GM23338 (cell line): Measurements from ENCODE around the gene TMEM52. TPM values are rescaled to one million over a fixed set of nuclear protein-coding genes. Genes with fewer than 3 reads are reported as not detected.

Experiments used
- ATAC-seq: fragments of 200-7000 bp; cut with Tn5 transposase; 3 replicates; pipeline ENCODE4 v1.9.1; 2020
- DNase-seq: peaks from one replicate; pipeline ENCODE4 v3.0.0-alpha.2; 2015; ENCODE audit warnings: low spot score
- H2AFZ ChIP-seq: fragments of 200-600 bp; sonication (generic); 2 replicates; pipeline ENCODE4 v1.8.0; 2016; ENCODE audit warnings: antibody characterized with exemption, mild to moderate bottlenecking, moderate library complexity
- H3F3A ChIP-seq: fragments of 200-600 bp; sonication (generic); replicated peaks from 2 replicates; pipeline ENCODE4 v1.8.0; 2017; ENCODE audit warnings: antibody characterized with exemption, mixed run types, low read depth
- H3K27ac ChIP-seq: fragments of 200-600 bp; sonication (generic); 2 replicates; pipeline ENCODE4 v1.6.1; 2016; ENCODE audit warnings: low read depth
- H3K27me3 ChIP-seq: fragments of 200-600 bp; sonication (generic); 2 replicates; pipeline ENCODE4 v1.8.0; 2016; ENCODE audit warnings: mild to moderate bottlenecking, mixed run types, moderate library complexity; ENCODE audit not compliant: insufficient read depth
- H3K36me3 ChIP-seq: fragments of 200-600 bp; sonication (generic); 2 replicates; pipeline ENCODE4 v1.8.0; 2016; ENCODE audit warnings: mild to moderate bottlenecking; ENCODE audit not compliant: insufficient read depth
- H3K4me1 ChIP-seq: fragments of 200-600 bp; sonication (generic); 2 replicates; pipeline ENCODE4 v1.8.0; 2016; ENCODE audit warnings: mild to moderate bottlenecking, moderate library complexity; ENCODE audit not compliant: insufficient read depth
- H3K4me2 ChIP-seq: fragments of 200-600 bp; sonication (generic); 2 replicates; pipeline ENCODE4 v1.7.1; 2017; ENCODE audit warnings: mixed run types
- H3K4me3 ChIP-seq: fragments of 200-600 bp; sonication (generic); 2 replicates; pipeline ENCODE4 v1.6.1; 2016; ENCODE audit warnings: mixed run types
- H3K79me2 ChIP-seq: fragments of 200-600 bp; sonication (generic); replicated peaks from 2 replicates; pipeline ENCODE4 v1.8.0; 2017; ENCODE audit warnings: mild to moderate bottlenecking; ENCODE audit not compliant: insufficient read depth
- H3K9me2 ChIP-seq: fragments of 200-600 bp; sonication (generic); 2 replicates; pipeline ENCODE4 v1.8.0; 2017; ENCODE audit not compliant: insufficient read depth
- H4K20me1 ChIP-seq: fragments of 200-600 bp; sonication (generic); replicated peaks from 2 replicates; pipeline ENCODE4 v1.8.0; 2017; ENCODE audit warnings: mild to moderate bottlenecking; ENCODE audit not compliant: insufficient read depth
- H3K27ac Mint-ChIP-seq: 2 replicates; pipeline ENCODE4 v1.8.0; 2020; ENCODE audit warnings: inconsistent platforms, mild to moderate bottlenecking, moderate library complexity, mixed read lengths
- H3K27me3 Mint-ChIP-seq: 3 replicates; pipeline ENCODE4 v1.8.0; 2022; ENCODE audit warnings: low read depth, mild to moderate bottlenecking, moderate library complexity, mixed read lengths, inconsistent platforms; ENCODE audit not compliant: insufficient read depth, poor library complexity
- H3K36me3 Mint-ChIP-seq: 3 replicates; pipeline ENCODE4 v1.8.0; 2021; ENCODE audit warnings: low read depth, mild to moderate bottlenecking, inconsistent platforms, moderate library complexity, mixed read lengths
- H3K4me1 Mint-ChIP-seq: 3 replicates; pipeline ENCODE4 v1.8.0; 2020; ENCODE audit warnings: mild to moderate bottlenecking, inconsistent platforms, mixed read lengths
- H3K4me3 Mint-ChIP-seq: 3 replicates; pipeline ENCODE4 v1.8.0; 2021; ENCODE audit warnings: moderate library complexity, mild to moderate bottlenecking, inconsistent platforms, mixed read lengths
- H3K9me3 Mint-ChIP-seq: 3 replicates; pipeline ENCODE4 v1.8.0; 2020; ENCODE audit warnings: moderate library complexity, mild to moderate bottlenecking, inconsistent platforms, mixed read lengths
- CREB1 ChIP-seq: fragments of 250-450 bp; sonication (Bioruptor Pico); IDR thresholded peaks from 2 replicates; pipeline ENCODE4 v1.5.0; 2020; ENCODE audit warnings: low read depth, mild to moderate bottlenecking, moderate library complexity
- ETS1 ChIP-seq: IDR thresholded peaks from 2 replicates; pipeline ENCODE4 v1.6.1; 2016; ENCODE audit warnings: antibody characterized with exemption
- EZH2 ChIP-seq: fragments of 200-600 bp; sonication (generic); IDR thresholded peaks from one replicate; pipeline ENCODE4 v1.8.0; 2017; ENCODE audit warnings: antibody characterized with exemption, mild to moderate bottlenecking, low read depth; ENCODE audit not compliant: unreplicated experiment
- EZH2phosphoT487 ChIP-seq: fragments of 200-600 bp; sonication (generic); IDR thresholded peaks from one replicate; pipeline ENCODE4 v1.8.1; 2018; ENCODE audit warnings: antibody characterized with exemption; ENCODE audit not compliant: unreplicated experiment
- JUNB ChIP-seq: IDR thresholded peaks from one replicate; pipeline ENCODE4 v1.6.1; 2016; ENCODE audit warnings: antibody characterized with exemption; ENCODE audit not compliant: unreplicated experiment
- POLR2AphosphoS5 ChIP-seq: IDR thresholded peaks from 2 replicates; pipeline ENCODE4 v1.6.1; 2016; ENCODE audit warnings: antibody characterized with exemption, low read depth
- REST ChIP-seq: IDR thresholded peaks from one replicate; pipeline ENCODE4 v1.6.1; 2018; ENCODE audit warnings: antibody characterized with exemption; ENCODE audit not compliant: unreplicated experiment
- STAT1 ChIP-seq: IDR thresholded peaks from one replicate; pipeline ENCODE4 v1.6.1; 2016; ENCODE audit warnings: antibody characterized with exemption; ENCODE audit not compliant: unreplicated experiment
- ZNF114 ChIP-seq: fragments of 250-450 bp; sonication (Bioruptor Pico); IDR thresholded peaks from 2 replicates; pipeline ENCODE4 v1.5.0; 2020; ENCODE audit warnings: mild to moderate bottlenecking, moderate library complexity
- ZNF331 ChIP-seq: fragments of 250-450 bp; sonication (Bioruptor Pico); IDR thresholded peaks from 2 replicates; pipeline ENCODE4 v1.5.0; 2020; ENCODE audit warnings: low read depth, mild to moderate bottlenecking, moderate library complexity
- polyA plus RNA-seq: library from polyadenylated mRNA; unstranded; fragments of >200 nt; fragmentation: Nextera tagmentation; extraction: Ambion mirVana; gene quantifications from 2 replicates; pipeline ENCODE4 v1.2.1, GENCODE V29; 2016
- total RNA-seq: library from RNA; depleted of rRNA; stranded (reverse); fragments of >200 nt; shearing (Covaris generic); gene quantifications from 2 replicates; pipeline ENCODE4 v1.2.3, GENCODE V29; 2014
- TF ChIP-seq, protein P1 (sequence below), 2 experiments: fragments of 200-600 bp in 1 of 2; sonication (generic) in 1 of 2; conservative IDR thresholded peaks; 2 replicates each; pipeline versions ENCODE4 v1.5.1 to v1.6.1; 2016 to 2017; ENCODE audit warnings: antibody characterized with exemption in 2 of 2, low read depth in 2 of 2, mild to moderate bottlenecking in 2 of 2, moderate library complexity in 1 of 2

TMEM52 gene
- total and polyA plus RNA-seq, 2 experiments from 2014 or later = 19.5 to 25.0 TPM

DNA sequence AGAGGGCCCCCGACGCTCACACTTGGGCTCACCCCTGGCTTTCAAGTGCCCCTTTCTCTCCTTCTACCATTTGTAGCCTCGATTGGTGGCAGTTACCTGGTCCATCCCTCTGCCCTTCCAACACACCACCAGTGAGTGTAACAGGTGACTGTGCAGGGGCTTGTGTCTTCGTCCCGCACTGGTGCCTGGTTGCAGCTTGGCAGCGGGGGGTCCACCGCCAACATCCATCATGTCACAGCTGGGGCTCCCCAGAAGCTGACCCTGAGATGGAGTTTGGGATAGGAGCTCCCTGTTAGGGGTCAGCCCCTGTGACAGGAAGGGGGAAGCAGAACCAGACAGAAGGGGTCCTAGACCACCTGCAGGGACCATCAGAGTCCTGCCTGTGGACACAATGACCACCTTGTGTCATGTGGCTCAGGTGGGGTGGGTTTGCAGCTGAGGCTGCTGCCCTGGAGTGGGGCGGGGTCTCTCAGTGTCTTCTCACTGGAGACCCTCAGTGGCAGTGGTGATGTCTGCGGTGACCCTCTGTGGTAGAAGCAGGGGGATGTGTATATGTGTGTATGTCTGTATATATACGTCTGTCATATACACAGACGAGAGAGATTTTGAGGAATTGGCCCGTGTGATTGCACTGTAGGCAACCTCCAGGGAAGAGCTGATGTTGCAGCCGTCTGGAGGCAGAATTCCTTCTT lies 7.6 kb downstream of the TMEM52 start:
- DNase-seq (no peak), ATAC-seq (no peak)
- Histone ChIP-seq H3K4me2 (no peak overlapping the region), H3K4me3 (no peak overlapping the region), H2AFZ (no peak overlapping the region), H3F3A (0 out of 2 replicates have a peak, but pooled peaks cover 2% of the 10 kb centered on the region), H3K27me3 (no peaks in the 10 kb centered on the region), H3K36me3 (no peaks in the 10 kb centered on the region), H3K9me2 (no peaks in the 10 kb centered on the region), H3K79me2 (no peaks in the 10 kb centered on the region), H3K4me1 (peaks cover 5% of the 10 kb centered on the region; the same call in 1 of the 2 replicates), H4K20me1 (no peaks in the 10 kb centered on the region), H3K27ac (no peak overlapping the region)
- no peak for TF ChIP-seq JUNB
- no peak for TF ChIP-seq ZNF331 (CRISPR knock-in tag)
- no peak for TF ChIP-seq ETS1
- TF ChIP-seq EZH2phosphoT487 = no peak
- no peak for TF ChIP-seq EZH2
- TF ChIP-seq, protein P1, sequence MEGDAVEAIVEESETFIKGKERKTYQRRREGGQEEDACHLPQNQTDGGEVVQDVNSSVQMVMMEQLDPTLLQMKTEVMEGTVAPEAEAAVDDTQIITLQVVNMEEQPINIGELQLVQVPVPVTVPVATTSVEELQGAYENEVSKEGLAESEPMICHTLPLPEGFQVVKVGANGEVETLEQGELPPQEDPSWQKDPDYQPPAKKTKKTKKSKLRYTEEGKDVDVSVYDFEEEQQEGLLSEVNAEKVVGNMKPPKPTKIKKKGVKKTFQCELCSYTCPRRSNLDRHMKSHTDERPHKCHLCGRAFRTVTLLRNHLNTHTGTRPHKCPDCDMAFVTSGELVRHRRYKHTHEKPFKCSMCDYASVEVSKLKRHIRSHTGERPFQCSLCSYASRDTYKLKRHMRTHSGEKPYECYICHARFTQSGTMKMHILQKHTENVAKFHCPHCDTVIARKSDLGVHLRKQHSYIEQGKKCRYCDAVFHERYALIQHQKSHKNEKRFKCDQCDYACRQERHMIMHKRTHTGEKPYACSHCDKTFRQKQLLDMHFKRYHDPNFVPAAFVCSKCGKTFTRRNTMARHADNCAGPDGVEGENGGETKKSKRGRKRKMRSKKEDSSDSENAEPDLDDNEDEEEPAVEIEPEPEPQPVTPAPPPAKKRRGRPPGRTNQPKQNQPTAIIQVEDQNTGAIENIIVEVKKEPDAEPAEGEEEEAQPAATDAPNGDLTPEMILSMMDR (conservative IDR thresholded peaks at IDR 0.05; ENCODE audit: low read depth in 2 of 2) = no peak
- no peak for TF ChIP-seq CREB1 (CRISPR knock-in tag)
- Mint-ChIP-seq H3K4me3 (no peak overlapping the region), H3K27ac (no peak overlapping the region), H3K36me3 (no peaks in the 10 kb centered on the region; the same call in 1 of the 3 replicates), H3K27me3 (peaks cover 8% of the 10 kb centered on the region), H3K4me1 (peaks cover 11% of the 10 kb centered on the region), H3K9me3 (no peaks in the 10 kb centered on the region)

- Histone ChIP-seq H3K79me2 (no peaks in the 10 kb centered on the region), H3K27me3 (no peaks in the 10 kb centered on the region), H3K27ac (no peak overlapping the region), H4K20me1 (no peaks in the 10 kb centered on the region), H3K4me2 (no peak overlapping the region), H3K4me3 (no peak overlapping the region), H3F3A (0 out of 2 replicates have a peak, but pooled peaks cover 2% of the 10 kb centered on the region), H3K9me2 (no peaks in the 10 kb centered on the region), H3K4me1 (peaks cover 5% of the 10 kb centered on the region; the same call in 1 of the 2 replicates), H2AFZ (no peak overlapping the region), H3K36me3 (no peaks in the 10 kb centered on the region)
- peak overlapping the region; percentile 24; the same call in 1 of the 2 replicates for H3K27ac Mint-ChIP-seq
- H3K27me3 Mint-ChIP-seq = peaks cover 8% of the 10 kb centered on the region
- DNase-seq (no peak), ATAC-seq (no peak)
- H3K4me1 Mint-ChIP-seq = peaks cover 15% of the 10 kb centered on the region
- H3K9me3 Mint-ChIP-seq = no peaks in the 10 kb centered on the region
- H3K4me3 Mint-ChIP-seq = peak overlapping the region; percentile 73; the same call in 1 of the 3 replicates
- H3K36me3 Mint-ChIP-seq = no peaks in the 10 kb centered on the region; the same call in 1 of the 3 replicates
- TF ChIP-seq REST = no peak
- TF ChIP-seq STAT1 = no peak
- TF ChIP-seq CREB1 (CRISPR knock-in tag) = no peak
- TF ChIP-seq POLR2AphosphoS5 = no peak
- TF ChIP-seq ETS1 = no peak
- TF ChIP-seq JUNB = no peak
- no peak for TF ChIP-seq ZNF331 (CRISPR knock-in tag)
- no peak for TF ChIP-seq ZNF114
Observed at GRCh38 chr1:1910651-1911331, 8.3 kb downstream of the TMEM52 start.
